ENCODE data around the gene MBOAT2.

DNA sequence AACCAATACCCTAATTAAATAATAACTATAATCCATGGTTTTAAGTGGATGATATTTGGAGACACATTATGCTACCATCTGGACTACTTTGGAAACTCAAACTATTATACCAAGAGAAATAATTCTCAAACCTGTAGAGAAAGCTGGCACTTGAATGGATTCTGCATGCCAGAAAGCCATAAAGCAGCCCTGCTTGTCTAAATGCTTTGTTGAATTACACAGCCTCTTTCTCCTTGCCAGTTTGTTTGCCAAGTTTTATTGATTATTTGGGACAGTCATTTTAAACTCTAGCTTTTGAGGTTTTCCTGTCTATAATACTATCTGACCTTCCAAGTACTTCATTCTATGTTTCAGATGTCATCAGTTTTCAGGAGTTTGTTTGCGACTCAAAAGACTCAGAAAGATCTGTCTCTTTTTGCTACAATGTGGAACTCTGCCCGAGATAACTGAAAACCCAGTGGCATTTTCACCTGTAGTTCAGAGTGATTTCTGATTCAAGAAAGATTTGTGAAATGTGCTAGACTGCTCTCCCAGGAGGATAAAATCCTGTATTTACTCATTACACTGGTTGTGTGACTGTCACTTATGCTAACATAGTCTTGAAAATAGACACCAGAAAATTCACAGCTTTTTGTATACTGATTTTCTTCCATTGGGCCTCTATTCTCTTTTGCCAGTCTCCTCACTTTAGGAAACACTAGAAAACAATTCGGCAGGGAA lies 29.2 kb upstream of the MBOAT2 start:
- TF ChIP-seq EZH2 (IDR thresholded peaks at IDR 0.05) (no peak), POLR2A (IDR thresholded peaks at IDR 0.05; ENCODE audit: borderline replicate concordance, extremely low read depth, insufficient read depth, insufficient read length) (no peak), POLR2AphosphoS5 (IDR thresholded peaks at IDR 0.05; ENCODE audit: low read depth, low read length) (no peak), YY1 (IDR thresholded peaks at IDR 0.05; ENCODE audit: extremely low read depth, insufficient replicate concordance, low read depth, low read length) (no peak), ZNF274 (IDR thresholded peaks at IDR 0.05; ENCODE audit: low read depth, low read length) (no peak), EGR1 (IDR thresholded peaks at IDR 0.05; ENCODE audit: low read depth) (no peak), RAD21 (IDR thresholded peaks at IDR 0.05; ENCODE audit: low read depth) (no peak), CEBPB (IDR thresholded peaks at IDR 0.05; ENCODE audit: low read depth) (no peak), SP1 (IDR thresholded peaks at IDR 0.05; ENCODE audit: low read depth) (no peak), TCF7L2 (IDR thresholded peaks at IDR 0.05; ENCODE audit: borderline replicate concordance, extremely low read depth, insufficient read depth, insufficient read length) (no peak), ZFX (IDR thresholded peaks at IDR 0.05) (no peak)
- TF ChIP-seq, protein P1, sequence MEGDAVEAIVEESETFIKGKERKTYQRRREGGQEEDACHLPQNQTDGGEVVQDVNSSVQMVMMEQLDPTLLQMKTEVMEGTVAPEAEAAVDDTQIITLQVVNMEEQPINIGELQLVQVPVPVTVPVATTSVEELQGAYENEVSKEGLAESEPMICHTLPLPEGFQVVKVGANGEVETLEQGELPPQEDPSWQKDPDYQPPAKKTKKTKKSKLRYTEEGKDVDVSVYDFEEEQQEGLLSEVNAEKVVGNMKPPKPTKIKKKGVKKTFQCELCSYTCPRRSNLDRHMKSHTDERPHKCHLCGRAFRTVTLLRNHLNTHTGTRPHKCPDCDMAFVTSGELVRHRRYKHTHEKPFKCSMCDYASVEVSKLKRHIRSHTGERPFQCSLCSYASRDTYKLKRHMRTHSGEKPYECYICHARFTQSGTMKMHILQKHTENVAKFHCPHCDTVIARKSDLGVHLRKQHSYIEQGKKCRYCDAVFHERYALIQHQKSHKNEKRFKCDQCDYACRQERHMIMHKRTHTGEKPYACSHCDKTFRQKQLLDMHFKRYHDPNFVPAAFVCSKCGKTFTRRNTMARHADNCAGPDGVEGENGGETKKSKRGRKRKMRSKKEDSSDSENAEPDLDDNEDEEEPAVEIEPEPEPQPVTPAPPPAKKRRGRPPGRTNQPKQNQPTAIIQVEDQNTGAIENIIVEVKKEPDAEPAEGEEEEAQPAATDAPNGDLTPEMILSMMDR (IDR thresholded peaks at IDR 0.05 in 2 of 3, conservative IDR thresholded peaks at IDR 0.05 in 1 of 3; ENCODE audit: borderline replicate concordance in 1 of 3, insufficient read depth in 1 of 3, low read depth in 2 of 3, low read length in 2 of 3), result no peak
- TF ChIP-seq, protein P2, sequence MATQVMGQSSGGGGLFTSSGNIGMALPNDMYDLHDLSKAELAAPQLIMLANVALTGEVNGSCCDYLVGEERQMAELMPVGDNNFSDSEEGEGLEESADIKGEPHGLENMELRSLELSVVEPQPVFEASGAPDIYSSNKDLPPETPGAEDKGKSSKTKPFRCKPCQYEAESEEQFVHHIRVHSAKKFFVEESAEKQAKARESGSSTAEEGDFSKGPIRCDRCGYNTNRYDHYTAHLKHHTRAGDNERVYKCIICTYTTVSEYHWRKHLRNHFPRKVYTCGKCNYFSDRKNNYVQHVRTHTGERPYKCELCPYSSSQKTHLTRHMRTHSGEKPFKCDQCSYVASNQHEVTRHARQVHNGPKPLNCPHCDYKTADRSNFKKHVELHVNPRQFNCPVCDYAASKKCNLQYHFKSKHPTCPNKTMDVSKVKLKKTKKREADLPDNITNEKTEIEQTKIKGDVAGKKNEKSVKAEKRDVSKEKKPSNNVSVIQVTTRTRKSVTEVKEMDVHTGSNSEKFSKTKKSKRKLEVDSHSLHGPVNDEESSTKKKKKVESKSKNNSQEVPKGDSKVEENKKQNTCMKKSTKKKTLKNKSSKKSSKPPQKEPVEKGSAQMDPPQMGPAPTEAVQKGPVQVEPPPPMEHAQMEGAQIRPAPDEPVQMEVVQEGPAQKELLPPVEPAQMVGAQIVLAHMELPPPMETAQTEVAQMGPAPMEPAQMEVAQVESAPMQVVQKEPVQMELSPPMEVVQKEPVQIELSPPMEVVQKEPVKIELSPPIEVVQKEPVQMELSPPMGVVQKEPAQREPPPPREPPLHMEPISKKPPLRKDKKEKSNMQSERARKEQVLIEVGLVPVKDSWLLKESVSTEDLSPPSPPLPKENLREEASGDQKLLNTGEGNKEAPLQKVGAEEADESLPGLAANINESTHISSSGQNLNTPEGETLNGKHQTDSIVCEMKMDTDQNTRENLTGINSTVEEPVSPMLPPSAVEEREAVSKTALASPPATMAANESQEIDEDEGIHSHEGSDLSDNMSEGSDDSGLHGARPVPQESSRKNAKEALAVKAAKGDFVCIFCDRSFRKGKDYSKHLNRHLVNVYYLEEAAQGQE (IDR thresholded peaks at IDR 0.05; ENCODE audit: low read depth), result no peak
- TF ChIP-seq, protein P3, sequence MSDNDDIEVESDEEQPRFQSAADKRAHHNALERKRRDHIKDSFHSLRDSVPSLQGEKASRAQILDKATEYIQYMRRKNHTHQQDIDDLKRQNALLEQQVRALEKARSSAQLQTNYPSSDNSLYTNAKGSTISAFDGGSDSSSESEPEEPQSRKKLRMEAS (IDR thresholded peaks at IDR 0.05), result no peak

Measured in HCT116 (cell line).